DMS 273 treated with DMSO at 0.1 percent for 48 hours (cell line): ENCODE data around the gene TMEM119.

Source experiments
- DNase-seq: peaks from one replicate; lab custom pipeline; 2025; lab: John Stamatoyannopoulos, UW

Gene TMEM119

DNA sequence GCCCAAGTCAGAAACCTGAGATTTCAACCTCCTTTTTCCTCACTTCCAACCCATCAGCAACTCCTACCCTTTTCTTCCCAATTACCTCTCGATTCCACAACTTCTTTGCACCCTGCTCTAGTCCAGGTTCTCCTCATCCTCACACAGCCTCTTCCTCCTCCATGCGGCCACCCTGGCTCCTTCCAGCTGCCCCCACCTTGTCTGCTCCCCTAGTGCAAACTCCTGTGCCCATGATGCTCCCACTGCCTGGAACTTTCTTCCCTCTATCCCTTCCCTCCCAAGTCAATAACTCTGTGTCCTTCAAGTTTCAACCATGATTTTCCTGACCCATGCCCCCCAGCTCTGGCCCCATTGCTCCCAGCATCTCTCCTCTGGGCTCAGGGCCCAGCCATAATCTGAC, 18.5 kb upstream of the TMEM119 start:
- no peak for DNase-seq

GRCh38 chr12:108615918-108616317, 18.0 kb upstream of the TMEM119 start:
- no peak for DNase-seq

DNA sequence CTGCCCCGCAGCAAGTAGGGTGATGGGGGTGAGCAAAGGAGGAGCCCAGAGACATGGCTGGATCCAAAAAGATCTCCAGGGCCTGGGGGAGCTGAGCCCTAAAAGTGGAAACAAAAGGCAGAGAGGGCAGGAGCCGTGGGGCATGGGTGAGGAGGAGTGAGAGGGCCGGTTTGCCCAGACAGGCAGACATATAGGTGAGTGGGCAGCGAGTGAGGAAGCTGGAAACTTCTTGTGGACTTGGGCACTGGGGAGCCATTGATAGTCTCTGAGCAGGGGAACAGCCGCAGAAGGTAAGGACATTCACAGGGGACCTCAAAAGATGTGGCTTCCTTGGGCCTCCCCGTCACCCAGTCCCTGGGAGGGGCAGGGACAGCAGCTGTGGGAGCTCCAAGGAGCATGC, 16.8 kb upstream of the TMEM119 start:
- no peak for DNase-seq

- no peak for DNase-seq
Observed at GRCh38 chr12:108614041-108614440, 16.2 kb upstream of the TMEM119 start.

- DNase-seq: no peak
Observed at GRCh38 chr12:108613548-108613947, 15.7 kb upstream of the TMEM119 start.

DNA sequence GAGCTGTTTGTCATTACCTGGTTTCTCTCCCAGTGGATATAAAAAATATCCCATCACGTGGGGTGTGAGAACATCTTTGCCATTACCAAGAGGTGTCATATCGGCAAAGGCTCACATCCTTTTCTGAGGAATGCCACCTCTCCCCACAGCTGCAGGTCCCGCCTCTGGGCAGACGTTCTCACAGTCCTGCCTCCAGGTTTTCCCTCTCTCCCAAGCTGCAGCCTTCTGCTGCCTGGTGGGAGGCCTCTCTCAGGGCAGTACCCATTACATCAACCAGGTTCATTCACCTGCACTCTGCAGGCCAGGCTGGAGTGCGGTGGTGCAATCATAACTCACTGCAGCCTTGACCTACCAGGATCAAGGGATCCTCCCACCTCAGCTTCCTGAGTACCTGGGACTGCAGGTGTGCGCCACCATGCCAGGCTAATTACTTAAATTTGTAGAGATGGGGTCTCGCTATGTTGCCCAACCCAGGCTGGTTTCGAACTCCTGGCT, 15.0 kb upstream of the TMEM119 start:
- no peak for DNase-seq

DNA sequence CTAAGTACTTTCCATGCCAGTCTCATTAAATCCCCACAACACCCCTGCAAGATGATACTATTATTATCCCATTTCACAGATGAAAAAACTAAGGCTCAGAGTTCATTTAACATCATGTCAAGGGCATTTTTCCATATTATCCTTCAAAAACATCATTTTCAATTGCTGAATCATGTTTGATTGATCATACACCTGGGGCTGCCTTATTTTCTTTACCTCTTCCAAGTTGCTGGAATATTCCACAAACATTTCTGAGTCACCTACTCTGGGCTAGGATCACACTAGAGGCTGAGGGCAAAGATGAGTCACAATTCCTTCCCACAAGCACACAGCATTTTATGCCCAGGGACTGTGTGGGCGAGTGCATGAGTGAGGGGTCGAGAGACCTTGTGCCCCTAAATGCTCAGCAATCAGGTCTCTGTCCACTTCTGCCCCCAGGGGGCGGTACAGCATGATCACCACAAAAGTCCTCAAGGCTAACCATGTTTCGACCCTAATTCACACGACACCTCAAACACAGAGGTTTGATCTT, 14.1 kb upstream of the TMEM119 start:
- no peak for DNase-seq

- DNase-seq: no peak
Observed at GRCh38 chr12:108610856-108611605, 13.1 kb upstream of the TMEM119 start.

- DNase-seq: no peak
Observed at GRCh38 chr12:108610336-108610815, 12.5 kb upstream of the TMEM119 start.

DNA sequence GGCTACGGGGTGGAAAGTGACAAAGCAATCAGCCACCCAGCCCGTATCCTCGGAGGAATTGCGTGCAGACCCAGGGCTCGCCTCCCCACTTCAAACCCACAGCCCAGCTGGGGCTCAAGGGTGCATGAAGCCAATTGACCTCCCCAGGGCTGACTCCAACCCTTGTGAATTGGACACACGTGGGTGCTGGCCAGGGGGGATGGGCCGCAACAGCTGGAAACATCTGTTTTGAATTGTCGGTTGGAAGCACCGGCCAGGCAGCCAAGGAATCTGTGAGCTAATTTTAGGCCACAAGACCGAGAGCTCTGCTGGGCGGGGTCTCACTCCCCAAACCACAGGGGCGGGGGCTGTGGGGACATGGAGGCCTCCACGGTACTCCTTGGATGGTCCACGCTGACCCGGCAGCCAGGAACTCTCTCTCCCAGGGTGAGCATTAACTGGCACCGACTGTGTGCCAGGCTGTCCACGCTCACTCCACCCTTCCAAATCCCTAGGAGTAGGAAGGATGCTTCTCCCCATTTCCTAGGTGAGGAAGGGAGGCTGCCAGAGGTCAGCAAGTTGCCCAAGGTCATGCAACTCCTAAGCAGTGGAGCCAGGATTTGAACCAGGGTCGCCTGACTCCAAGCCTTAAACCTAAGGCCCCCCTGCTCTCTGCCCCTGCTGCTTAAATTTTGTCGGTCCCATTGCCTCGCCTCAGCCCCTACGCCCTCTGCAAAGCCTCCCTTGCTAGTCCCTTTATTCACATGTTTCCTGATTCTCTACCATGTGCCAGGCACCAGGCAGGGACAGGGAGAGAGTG, 11.9 kb upstream of the TMEM119 start:
- no peak for DNase-seq

DNA sequence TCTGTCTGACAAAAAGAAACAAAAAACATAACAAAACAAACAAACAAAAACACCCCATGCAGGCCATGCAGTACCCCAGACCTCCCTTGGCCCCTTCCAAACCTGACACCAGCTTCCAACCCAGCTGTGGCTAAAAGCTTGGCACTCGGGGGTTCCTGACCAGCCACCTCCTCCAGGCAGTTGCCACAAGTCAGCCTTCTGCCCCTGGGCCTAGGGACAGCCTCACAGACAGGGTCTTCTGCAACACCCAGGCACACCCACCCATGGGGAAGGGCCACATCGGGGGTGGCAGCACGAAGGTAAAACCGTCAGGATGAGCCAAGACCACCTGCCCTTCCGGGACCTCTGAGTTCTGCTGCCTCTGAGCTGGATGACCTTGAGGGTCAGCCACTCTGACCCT, 10.7 kb upstream of the TMEM119 start:
- DNase-seq: no peak

DNA sequence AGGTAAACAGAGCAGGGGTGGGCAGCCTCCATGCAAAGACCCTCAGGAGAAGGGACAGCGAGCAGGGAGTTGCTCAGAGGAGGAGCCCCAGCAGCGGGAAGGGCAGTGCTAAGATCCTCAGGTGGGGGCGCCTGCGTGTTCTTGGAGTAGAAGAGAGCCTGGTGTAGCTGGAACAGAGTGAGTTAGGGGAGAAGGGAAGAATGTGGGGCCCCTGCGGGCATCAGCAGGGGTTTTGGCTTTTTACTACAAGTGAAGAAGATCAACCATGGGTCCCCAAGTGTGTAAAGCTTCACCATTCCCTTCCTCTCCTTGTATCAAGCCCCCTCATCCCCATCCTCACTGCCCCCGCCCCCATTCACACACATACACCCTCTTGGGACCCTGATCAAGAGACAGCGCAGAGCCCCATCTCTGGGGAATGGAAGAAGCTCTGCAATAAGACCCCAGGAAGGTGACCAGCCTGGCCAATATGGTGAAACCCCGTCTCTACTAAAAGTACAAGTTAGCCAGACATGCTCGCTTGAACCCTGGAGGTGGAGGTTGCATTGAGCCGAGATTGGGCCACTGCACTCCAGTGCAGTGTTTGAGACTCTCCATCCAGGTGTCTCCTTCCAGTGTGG, 10.2 kb upstream of the TMEM119 start:
- DNase-seq: no peak

- DNase-seq: no peak
Observed at GRCh38 chr12:108606492-108606891, 8.6 kb upstream of the TMEM119 start.

DNA sequence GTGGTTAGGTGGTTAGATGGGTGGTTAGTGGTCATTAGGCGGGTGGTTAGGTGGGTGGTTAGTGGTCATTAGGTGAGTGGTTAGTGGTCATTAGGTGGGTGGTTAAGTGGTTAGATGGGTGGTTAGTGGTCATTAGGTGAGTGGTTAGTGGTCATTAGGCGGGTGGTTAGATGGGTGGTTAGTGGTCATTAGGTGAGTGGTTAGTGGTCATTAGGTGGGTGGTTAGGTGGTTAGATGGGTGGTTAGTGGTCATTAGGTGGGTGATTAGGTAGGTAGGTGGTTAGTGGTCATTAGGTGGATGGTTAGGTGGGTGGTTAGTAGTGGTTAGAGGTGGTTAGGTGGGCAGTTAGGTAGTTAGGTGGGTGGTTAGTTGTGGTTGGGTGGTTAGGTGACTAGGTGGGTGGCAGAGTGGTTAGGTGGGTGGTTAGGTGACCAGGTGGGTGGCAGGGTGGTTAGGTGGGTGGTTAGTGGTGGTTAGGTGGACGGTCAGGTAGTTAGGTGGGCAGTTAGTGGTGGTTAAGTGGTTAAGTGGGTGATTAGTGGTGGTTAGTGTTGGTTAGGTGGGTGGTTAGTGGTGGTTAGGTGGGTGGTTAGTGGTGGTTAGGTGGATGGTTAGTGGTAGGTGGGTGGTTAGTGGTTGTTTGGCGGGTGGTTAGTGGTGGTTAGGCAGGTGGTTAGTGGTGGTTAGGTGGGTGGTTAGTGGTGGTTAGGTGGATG, 8.0 kb upstream of the TMEM119 start:
- DNase-seq: no peak

DNA sequence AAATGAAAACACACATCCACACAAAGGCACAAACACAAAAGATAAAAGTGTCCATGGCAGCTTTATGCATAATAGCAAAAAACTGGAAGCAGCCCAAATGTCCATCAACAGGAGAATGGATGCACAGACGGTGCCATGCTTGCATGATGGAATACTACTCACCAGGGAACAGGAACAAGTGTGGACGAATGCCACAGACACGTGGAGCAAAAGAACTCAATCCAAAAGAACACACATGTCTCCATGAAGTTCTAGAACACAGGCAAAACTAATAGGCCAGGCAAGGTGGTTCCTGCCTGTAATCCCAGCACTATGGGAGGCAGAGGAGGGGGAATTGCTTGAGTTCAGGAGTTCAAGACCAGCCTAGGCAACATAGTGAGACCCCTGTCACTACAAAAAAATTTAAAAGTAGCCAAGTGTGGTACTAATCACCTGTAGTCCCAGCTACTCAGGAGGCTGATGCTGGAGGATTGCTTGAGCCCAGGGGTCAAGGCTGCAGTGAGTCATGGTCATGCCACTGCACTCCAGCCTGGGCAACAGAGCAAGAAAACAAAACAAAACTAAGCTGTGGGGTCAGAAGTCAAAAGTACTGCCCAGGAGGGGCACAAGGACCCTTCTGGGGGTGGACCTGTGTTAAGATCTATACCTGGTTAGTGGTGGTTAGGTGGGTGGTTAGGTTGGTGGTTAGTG, 7.3 kb upstream of the TMEM119 start:
- DNase-seq: no peak

DNA sequence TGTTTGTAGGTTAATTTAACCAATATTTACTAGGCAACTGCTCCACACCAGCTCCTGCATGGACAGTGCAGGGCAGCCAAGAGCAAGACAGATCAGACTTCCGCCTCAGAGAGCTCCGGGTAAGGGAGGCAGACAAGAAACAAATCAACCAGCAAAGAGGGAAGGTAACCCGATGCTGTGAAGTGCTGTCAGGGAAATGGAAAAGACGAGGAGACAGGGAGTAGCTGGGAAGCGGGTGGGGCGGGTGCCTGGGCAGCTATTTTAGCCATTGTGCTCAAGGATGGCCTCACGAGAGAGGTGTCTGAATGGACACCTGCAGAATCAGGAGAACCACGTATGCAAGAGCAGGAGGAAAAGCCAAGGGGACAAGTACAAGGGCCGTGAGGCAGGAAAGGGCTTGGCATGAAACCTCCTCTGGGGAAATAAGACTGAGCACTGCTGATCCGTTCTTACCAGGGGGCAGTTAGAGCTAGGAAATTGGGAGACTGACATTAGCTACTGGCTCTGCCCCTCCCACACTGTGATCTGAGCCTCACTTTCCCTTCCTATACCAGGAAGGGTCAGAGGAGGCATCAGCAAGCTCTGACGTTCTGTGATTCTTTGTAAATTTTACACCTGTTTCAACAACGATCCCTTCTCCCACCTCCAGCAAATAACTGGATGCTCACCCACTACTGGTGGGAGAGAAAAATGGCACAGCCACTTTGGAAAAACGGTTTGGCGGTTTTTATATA, 6.5 kb upstream of the TMEM119 start:
- no peak for DNase-seq

DNA sequence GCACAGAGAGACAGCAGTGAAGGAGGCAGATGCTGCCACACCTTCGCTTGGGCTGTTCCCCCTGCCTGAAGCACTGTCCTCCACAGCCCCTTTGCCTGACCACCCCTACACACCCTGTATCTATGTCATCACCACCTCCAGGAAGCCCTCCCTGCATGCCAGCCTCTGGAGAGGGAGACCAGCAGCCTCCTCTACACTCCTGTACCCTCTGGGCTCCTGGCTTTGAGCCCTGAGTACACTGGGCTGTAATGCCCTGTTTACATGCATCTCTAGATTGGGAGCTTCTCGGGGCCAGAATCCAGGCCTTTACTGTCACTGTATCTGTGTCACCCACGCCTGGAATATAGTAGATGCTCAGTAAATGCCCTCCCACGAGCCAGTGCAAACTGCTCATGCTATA, 5.9 kb upstream of the TMEM119 start:
- no peak for DNase-seq

DNA sequence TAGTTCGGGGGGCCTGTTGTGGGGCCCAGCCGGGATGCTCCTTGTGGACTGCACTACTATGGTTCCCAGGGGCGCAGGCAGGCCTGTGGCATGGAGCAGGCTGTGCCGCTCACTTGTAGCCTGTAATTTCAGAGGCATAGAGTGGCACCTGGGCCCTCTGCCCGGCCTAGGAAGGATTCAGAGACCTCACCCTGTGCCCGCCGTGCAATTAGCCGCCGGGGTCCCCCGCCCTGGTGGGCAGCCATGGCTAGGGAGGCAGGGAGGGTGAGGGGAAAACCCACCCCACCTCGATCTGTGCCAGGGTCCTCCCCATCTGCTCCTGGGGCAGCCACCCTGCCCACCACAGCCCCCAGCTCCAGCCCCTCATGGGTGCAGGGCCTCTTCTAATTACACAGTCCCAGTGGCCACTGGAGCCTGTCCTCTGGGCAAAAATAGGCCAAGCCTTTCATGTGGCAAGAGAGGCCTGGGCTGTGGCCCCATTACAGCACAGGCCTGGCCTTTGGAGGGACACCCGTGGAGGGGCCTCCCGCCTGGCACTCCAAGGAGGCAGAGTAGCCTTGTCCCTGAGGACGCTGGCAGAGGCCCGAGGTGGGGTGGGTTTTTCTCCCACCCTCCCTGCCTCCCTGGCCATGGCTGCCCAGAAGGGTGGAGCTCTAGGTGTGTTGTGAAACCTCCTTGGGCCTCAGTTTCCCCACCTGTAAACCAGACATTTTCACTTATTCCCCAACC, 5.3 kb upstream of the TMEM119 start:
- no peak for DNase-seq

- DNase-seq: no peak
Observed at GRCh38 chr12:108602209-108602705, 4.4 kb upstream of the TMEM119 start.

- DNase-seq: no peak
Observed at GRCh38 chr12:108600702-108601007, 2.8 kb upstream of the TMEM119 start.
